ENCODE measurements around the gene WNT3A. TPM values are rescaled to one million over a fixed set of nuclear protein-coding genes. Genes with fewer than 3 reads are reported as not detected.

WNT3A gene
- total and polyA plus RNA-seq, 2 donors (not counting 3 experiments of a cell fraction or from before 2014, with no cell fraction given) = not detected

DNA sequence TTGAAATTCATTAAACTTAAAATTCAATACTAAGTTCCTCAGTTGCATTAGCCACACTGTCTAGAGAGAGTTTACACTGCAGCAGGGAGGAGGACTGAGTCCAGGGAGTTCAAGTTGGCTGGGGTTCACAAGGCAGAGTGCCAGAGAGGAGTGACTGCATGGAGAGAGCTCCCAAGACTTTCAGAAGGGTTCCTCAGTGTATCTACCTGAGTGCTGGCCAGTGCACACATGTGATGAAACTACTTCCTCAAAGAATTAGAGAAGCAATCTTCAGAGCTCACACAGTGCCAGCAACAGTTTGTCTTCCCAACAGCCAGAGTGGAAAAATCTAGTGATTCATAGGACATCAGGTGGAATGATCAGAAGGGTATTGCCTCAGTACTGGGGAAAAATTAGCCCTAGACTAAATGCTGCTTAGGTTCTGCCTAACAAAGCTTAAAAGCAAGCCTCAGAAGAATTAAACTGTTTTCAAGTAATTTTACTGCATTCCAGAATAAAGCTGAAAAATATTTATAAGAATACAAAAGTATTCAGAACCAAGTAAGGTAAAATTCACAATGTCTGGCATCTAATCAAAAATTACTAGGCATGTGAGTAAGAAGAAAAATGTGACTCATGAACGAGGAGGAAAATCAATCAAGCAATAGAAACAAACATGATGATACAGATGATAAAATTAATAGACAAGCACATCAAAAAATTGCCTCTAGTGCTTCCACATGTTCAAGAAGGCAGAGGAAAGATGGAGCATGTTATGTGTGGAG lies 10.4 kb upstream of the WNT3A start:
- TF ChIP-seq FOS (IDR thresholded peaks at IDR 0.05; ENCODE audit: borderline replicate concordance, insufficient read depth, low read length) (no peak), EZH2 (IDR thresholded peaks at IDR 0.05; ENCODE audit: borderline replicate concordance, low read depth, low read length, severe bottlenecking) (no peak), GATA2 (IDR thresholded peaks at IDR 0.05; ENCODE audit: insufficient read depth, insufficient read length, low read depth, low read length) (no peak), MYC (IDR thresholded peaks at IDR 0.05; ENCODE audit: low read depth, low read length) (no peak), POLR2AphosphoS5 (IDR thresholded peaks at IDR 0.05; ENCODE audit: insufficient read depth, low read depth, low read length) (no peak), POLR2A (IDR thresholded peaks at IDR 0.05; ENCODE audit: low read depth, low read length) (no peak), JUN (IDR thresholded peaks at IDR 0.05; ENCODE audit: borderline replicate concordance, insufficient read depth, insufficient read length, low read depth) (no peak)
- TF ChIP-seq, protein P1, sequence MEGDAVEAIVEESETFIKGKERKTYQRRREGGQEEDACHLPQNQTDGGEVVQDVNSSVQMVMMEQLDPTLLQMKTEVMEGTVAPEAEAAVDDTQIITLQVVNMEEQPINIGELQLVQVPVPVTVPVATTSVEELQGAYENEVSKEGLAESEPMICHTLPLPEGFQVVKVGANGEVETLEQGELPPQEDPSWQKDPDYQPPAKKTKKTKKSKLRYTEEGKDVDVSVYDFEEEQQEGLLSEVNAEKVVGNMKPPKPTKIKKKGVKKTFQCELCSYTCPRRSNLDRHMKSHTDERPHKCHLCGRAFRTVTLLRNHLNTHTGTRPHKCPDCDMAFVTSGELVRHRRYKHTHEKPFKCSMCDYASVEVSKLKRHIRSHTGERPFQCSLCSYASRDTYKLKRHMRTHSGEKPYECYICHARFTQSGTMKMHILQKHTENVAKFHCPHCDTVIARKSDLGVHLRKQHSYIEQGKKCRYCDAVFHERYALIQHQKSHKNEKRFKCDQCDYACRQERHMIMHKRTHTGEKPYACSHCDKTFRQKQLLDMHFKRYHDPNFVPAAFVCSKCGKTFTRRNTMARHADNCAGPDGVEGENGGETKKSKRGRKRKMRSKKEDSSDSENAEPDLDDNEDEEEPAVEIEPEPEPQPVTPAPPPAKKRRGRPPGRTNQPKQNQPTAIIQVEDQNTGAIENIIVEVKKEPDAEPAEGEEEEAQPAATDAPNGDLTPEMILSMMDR (IDR thresholded peaks at IDR 0.05; ENCODE audit: extremely low read depth in 1 of 2, insufficient read depth in 1 of 2, low read depth in 1 of 2, low read length in 2 of 2) = no peak
- TF ChIP-seq, protein P2, sequence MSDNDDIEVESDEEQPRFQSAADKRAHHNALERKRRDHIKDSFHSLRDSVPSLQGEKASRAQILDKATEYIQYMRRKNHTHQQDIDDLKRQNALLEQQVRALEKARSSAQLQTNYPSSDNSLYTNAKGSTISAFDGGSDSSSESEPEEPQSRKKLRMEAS (IDR thresholded peaks at IDR 0.05; ENCODE audit: insufficient read depth, insufficient read length) = no peak
- H3K4me2 ChIP-seq (ENCODE audit: insufficient read depth, low read length) = no peak overlapping the region
- CTCF ChIA-PET = no interaction called here
- dilution Hi-C loops (cut with MboI; ENCODE audit: extremely low pct_ligation_motif_present, low sequenced_read_pairs) (no loop called here), intact Hi-C loops (cut with micrococcal nuclease) (loop anchor here (5.0 to 10.0 kb wide), 2 partner anchors 76 to 218 kb away; no protein-coding TSS in a partner anchor)
- no peak overlapping the region for H3K4me3 ChIP-seq (replicated peaks in 1 of 3; ENCODE audit: insufficient read depth in 1 of 3, low read depth in 1 of 3, low read length in 3 of 3)
- H3K9me3 ChIP-seq (replicated peaks; ENCODE audit: control insufficient read depth, insufficient read depth, low read length) = no peaks in the 10 kb centered on the region
- H3K27ac ChIP-seq (ENCODE audit: insufficient read depth, low read depth, low read length) = no peak overlapping the region
- no peaks in the 10 kb centered on the region for H3K36me3 ChIP-seq (ENCODE audit: control insufficient read depth in 2 of 2, extremely low read depth in 1 of 2, insufficient read depth in 2 of 2, low read length in 2 of 2)
- H3K9ac ChIP-seq (replicated peaks; ENCODE audit: extremely low read depth, insufficient read depth, low read length) = no peak overlapping the region
- no peak overlapping the region for H2AFZ ChIP-seq (ENCODE audit: low read depth, low read length)
- no peaks in the 10 kb centered on the region for H3K9me1 ChIP-seq (replicated peaks; ENCODE audit: control insufficient read depth, extremely low read depth, insufficient read depth, low read length)
- no peaks in the 10 kb centered on the region for H3K27me3 ChIP-seq (ENCODE audit: control insufficient read depth in 2 of 2, insufficient read depth in 2 of 2, low read length in 2 of 2)
- DNase-seq (ENCODE audit: low read depth, low spot score) (no peak), FAIRE-seq (no peak)
- H4K20me1 ChIP-seq (replicated peaks; ENCODE audit: control insufficient read depth, extremely low read depth, insufficient read depth, low read length) = no peaks in the 10 kb centered on the region
- BruUV-seq (replicated peaks) = no TSS peak
- no peaks in the 10 kb centered on the region for H3K4me1 ChIP-seq (ENCODE audit: control insufficient read depth, extremely low read depth, insufficient read depth, low read length)
- POLR2A ChIA-PET = no interaction called here
- H3K79me2 ChIP-seq (ENCODE audit: control insufficient read depth, insufficient read depth, low read length) = no peaks in the 10 kb centered on the region

Measured in endothelial cell of umbilical vein (primary cell).